Lung (tissue), 12 donors: ENCODE results near the gene MLLT3. TPM values are rescaled to one million over a fixed set of nuclear protein-coding genes. Genes with fewer than 3 reads are reported as not detected.

Experiments used
- ATAC-seq: fragments of 200-7000 bp; cut with Tn5 transposase; one replicate; pipeline ENCODE4 v1.9.1; 2020; ENCODE audit warnings: moderate number of reproducible peaks; ENCODE audit not compliant: insufficient read depth, low FRiP score
- DNase-seq, 3 donors: peaks; one replicate each; pipeline ENCODE4 v3.0.0-alpha.2; 2013 to 2017
- H3K27ac ChIP-seq, 2 donors: one replicate each; pipeline ENCODE4 v1.5.1; 2013; ENCODE audit warnings: mild to moderate bottlenecking in 2 of 2, moderate library complexity in 2 of 2, control low read depth in 1 of 2, inconsistent platforms in 1 of 2, low read depth in 1 of 2, low read length in 1 of 2
- H3K27me3 ChIP-seq, 3 donors: one replicate each; pipeline ENCODE4 v1.5.1; 2013; ENCODE audit warnings: low read length in 2 of 3; ENCODE audit not compliant: control insufficient read depth in 3 of 3, insufficient read depth in 3 of 3
- H3K36me3 ChIP-seq, 4 donors: one replicate each; pipeline ENCODE4 v1.5.1; 2013; ENCODE audit warnings: low read length in 4 of 4, mild to moderate bottlenecking in 1 of 4, moderate library complexity in 1 of 4; ENCODE audit not compliant: control insufficient read depth in 4 of 4, insufficient read depth in 4 of 4
- H3K4me1 ChIP-seq, 5 donors: one replicate each; pipeline ENCODE4 v1.5.1; 2013; ENCODE audit warnings: low read length in 5 of 5, mild to moderate bottlenecking in 2 of 5, moderate library complexity in 1 of 5; ENCODE audit not compliant: control insufficient read depth in 5 of 5, insufficient read depth in 5 of 5
- H3K4me3 ChIP-seq: one replicate; pipeline ENCODE4 v1.5.1; 2013; ENCODE audit warnings: mild to moderate bottlenecking, control low read depth, moderate library complexity
- H3K9ac ChIP-seq, 2 donors: one replicate each; pipeline ENCODE4 v1.5.1; 2013; ENCODE audit warnings: low read length in 2 of 2, control low read depth in 1 of 2; ENCODE audit not compliant: insufficient read depth in 1 of 2
- H3K9me3 ChIP-seq, 4 donors: one replicate each; pipeline ENCODE4 v1.5.1; 2013; ENCODE audit warnings: low read length in 3 of 4, mild to moderate bottlenecking in 1 of 4, moderate library complexity in 1 of 4; ENCODE audit not compliant: control insufficient read depth in 4 of 4, insufficient read depth in 3 of 4
- WGBS, 2 donors: extraction: QIAGEN DNeasy Blood & Tissue Kit; methylation state at CpG; one replicate each; pipeline ENCODE4 v1.1.7; 2013; 5-methylcytosine and 5-hydroxymethylcytosine counted together
- polyA plus RNA-seq, 2 donors: library from polyadenylated mRNA; stranded (reverse); fragments of 200-250 nt; gene quantifications; one replicate each; pipeline ENCODE4 v1.2.1, GENCODE V29; 2013
- total RNA-seq, 2 donors: library from RNA; depleted of rRNA in 1 of 2; stranded (reverse); fragments of >200 nt in 1 of 2; gene quantifications; one replicate each; pipeline ENCODE4 v1.2.1, GENCODE V29; 2014 to 2021
- TF ChIP-seq, protein P1 (sequence below): IDR thresholded peaks from 2 replicates; pipeline ENCODE4 v1.5.1; 2012; ENCODE audit warnings: mild to moderate bottlenecking; ENCODE audit errors: control extremely low read depth, extremely low read depth
- donor health status: control.
- donor health status: control.
- donor health status: Bipolar disorder and iron deficiency.
- donor health status: healthy.
- donor health status: DM: yes; HTN: yes; CAD: no.

The MLLT3 gene
- total and polyA plus RNA-seq, 4 donors = 7.1 to 43.1 (median 13.7) TPM

DNA sequence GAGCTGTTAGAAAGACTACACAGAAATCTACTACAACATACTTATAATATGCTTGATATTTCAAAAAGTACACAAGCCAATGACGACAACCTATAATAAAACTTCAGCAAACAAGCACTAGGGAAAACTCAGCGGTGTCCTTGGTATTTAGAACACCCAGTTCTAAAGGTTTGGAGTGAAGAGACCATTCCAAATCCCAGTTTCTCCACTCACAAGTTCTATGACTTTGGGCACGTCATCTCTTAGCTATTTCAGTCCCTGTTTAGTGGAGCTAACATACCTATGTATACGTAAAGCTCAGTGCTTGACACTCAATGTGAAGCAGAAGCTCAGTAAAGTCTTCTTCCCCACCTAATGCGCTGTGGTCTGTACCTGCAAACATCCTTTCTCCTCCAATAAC is 52.8 kb downstream of the MLLT3 start:
- DNase-seq = no peak
- ATAC-seq = peak; percentile 49
- Histone ChIP-seq H3K4me3 (no peak overlapping the region), H3K36me3 (no peaks in the 10 kb centered on the region), H3K9ac (no peak overlapping the region), H3K27ac (peak overlapping the region in 1 of 2 donors; percentile 56), H3K4me1 (peaks cover 0 to 9% (median 0%) of the 10 kb centered on the region in 5 donors), H3K27me3 (no peaks in the 10 kb centered on the region), H3K9me3 (no peaks in the 10 kb centered on the region)
- TF ChIP-seq, protein P1, sequence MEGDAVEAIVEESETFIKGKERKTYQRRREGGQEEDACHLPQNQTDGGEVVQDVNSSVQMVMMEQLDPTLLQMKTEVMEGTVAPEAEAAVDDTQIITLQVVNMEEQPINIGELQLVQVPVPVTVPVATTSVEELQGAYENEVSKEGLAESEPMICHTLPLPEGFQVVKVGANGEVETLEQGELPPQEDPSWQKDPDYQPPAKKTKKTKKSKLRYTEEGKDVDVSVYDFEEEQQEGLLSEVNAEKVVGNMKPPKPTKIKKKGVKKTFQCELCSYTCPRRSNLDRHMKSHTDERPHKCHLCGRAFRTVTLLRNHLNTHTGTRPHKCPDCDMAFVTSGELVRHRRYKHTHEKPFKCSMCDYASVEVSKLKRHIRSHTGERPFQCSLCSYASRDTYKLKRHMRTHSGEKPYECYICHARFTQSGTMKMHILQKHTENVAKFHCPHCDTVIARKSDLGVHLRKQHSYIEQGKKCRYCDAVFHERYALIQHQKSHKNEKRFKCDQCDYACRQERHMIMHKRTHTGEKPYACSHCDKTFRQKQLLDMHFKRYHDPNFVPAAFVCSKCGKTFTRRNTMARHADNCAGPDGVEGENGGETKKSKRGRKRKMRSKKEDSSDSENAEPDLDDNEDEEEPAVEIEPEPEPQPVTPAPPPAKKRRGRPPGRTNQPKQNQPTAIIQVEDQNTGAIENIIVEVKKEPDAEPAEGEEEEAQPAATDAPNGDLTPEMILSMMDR = no peak
- WGBS, 2 donors = 62 to 77% methylated on average over 5 of the region's 5 CpGs

DNA sequence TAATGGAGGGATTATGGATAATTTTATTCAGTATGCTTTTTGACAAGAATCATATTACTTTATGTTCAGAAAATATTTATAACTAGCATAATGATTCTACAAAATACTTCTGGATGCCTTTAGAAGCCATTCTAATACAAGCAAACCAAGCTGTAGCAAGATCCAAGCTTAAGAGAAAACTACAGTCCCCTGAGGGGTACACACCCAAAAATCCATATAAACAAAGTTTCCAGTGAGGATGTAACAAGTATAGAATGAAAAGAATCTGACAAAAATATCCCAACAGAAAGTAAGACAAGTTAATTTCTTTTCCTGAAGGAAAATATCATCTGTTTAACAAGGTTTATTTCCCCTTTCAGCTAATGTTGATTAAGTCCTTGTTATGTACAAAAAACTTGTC is 53.9 kb downstream of the MLLT3 start:
- no peak overlapping the region for H3K9ac ChIP-seq
- H3K27ac ChIP-seq = no peak overlapping the region
- H3K9me3 ChIP-seq = no peaks in the 10 kb centered on the region
- ATAC-seq (no peak), DNase-seq (no peak)
- H3K4me1 ChIP-seq = peaks cover 0 to 11% (median 2%) of the 10 kb centered on the region in 5 donors
- H3K27me3 ChIP-seq = no peaks in the 10 kb centered on the region
- H3K4me3 ChIP-seq = no peak overlapping the region
- no peaks in the 10 kb centered on the region for H3K36me3 ChIP-seq
- TF ChIP-seq, protein P1 = no peak

DNA sequence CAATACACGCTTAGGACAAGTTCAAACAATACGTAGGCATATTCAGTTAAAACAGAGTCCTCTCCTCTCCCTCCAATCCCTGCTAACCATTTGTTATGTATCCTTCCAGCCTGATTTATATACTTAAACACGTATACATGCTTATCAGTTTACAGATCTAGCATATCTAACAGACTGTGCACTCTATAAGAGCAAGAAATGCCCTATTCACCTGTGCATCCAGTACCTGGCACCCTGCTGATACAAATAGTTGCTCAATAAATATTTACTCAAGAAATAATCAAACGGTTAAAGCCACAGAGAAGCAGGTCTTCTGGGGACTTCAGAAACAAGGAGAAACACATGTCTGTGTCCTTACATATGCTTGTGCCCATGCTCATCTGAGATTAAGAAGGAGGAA is 55.9 kb downstream of the MLLT3 start:
- H3K4me3 ChIP-seq = no peak overlapping the region
- H3K9ac ChIP-seq = no peak overlapping the region
- WGBS, 2 donors = 84 to 86% methylated on average over 4 of the region's 4 CpGs
- ATAC-seq (no peak), DNase-seq (no peak)
- peaks cover 0 to 12% (median 0%) of the 10 kb centered on the region in 5 donors for H3K4me1 ChIP-seq
- H3K9me3 ChIP-seq = no peaks in the 10 kb centered on the region
- no peaks in the 10 kb centered on the region for H3K27me3 ChIP-seq
- H3K36me3 ChIP-seq = no peaks in the 10 kb centered on the region
- no peak overlapping the region for H3K27ac ChIP-seq
- TF ChIP-seq, protein P1 = no peak

DNA sequence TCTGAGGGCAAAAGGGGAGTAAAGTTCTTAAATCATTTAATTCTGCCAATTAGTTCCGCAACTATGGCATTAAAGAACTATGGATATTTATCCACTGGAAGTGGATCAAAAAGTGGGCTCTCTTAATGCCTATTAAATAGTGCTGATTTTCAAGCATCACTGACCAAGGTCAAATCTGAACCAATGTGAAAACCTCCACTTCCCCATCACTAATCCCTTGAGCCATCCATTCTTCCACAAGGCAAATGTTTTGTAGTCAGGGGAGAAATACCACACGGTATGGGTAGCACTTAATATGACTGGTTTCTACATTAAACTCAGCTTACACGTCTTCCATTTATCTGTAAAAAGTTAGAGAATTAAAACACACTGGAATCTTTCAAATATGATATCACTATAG is 57.6 kb downstream of the MLLT3 start:
- Histone ChIP-seq H3K36me3 (no peaks in the 10 kb centered on the region), H3K4me1 (peaks cover 0 to 10% (median 4%) of the 10 kb centered on the region in 5 donors), H3K9ac (no peak overlapping the region), H3K27ac (no peak overlapping the region), H3K9me3 (no peaks in the 10 kb centered on the region), H3K4me3 (no peak overlapping the region), H3K27me3 (no peaks in the 10 kb centered on the region)
- DNase-seq (no peak), ATAC-seq (no peak)
- TF ChIP-seq, protein P1 = no peak
- 89 to 95% methylated on average over 3 of the region's 3 CpGs for WGBS, 2 donors
